Smooth muscle cell (in vitro differentiated cells): Measurements from ENCODE around the gene SAMD15. TPM values are rescaled to one million over a fixed set of nuclear protein-coding genes. Genes with fewer than 3 reads are reported as not detected.

ENCODE experiments used
- polyA plus RNA-seq: library from polyadenylated mRNA; unstranded; fragments of >200 nt; fragmentation: Nextera tagmentation; extraction: Ambion mirVana; gene quantifications from 2 replicates; pipeline ENCODE4 v1.2.1, GENCODE V29; 2016
- total RNA-seq: library from RNA; depleted of rRNA; stranded (reverse); fragments of >200 nt; gene quantifications from 2 replicates; pipeline ENCODE4 v1.2.3, GENCODE V29; 2014

SAMD15 gene
- total and polyA plus RNA-seq, 2 experiments from 2014 or later = 0.49 to 1.1 TPM

Other genes with a start within 250 kb of the SAMD15 start
- not detected in 2 replicates for gene ZDHHC22, start 235.6 kb upstream of the SAMD15 start, total RNA-seq
- gene ZDHHC22, start 235.6 kb upstream of the SAMD15 start, polyA plus RNA-seq = not detected in 2 replicates
- 4.3 and 10.4 TPM in 2 replicates for gene TMEM63C, start 195.6 kb upstream of the SAMD15 start, total RNA-seq
- gene TMEM63C, start 195.6 kb upstream of the SAMD15 start, polyA plus RNA-seq = 7.7 and 8.7 TPM in 2 replicates
- not detected in 2 replicates for gene NGB, start 106.2 kb upstream of the SAMD15 start, total RNA-seq
- not detected in 2 replicates for gene NGB, start 106.2 kb upstream of the SAMD15 start, polyA plus RNA-seq
- gene POMT2, start 56.5 kb upstream of the SAMD15 start, total RNA-seq = 15.9 and 22.5 TPM in 2 replicates
- gene POMT2, start 56.5 kb upstream of the SAMD15 start, polyA plus RNA-seq = 39.8 and 52.8 TPM in 2 replicates
- 15.1 and 29.1 TPM in 2 replicates for gene GSTZ1, start 56.3 kb upstream of the SAMD15 start, total RNA-seq
- gene GSTZ1, start 56.3 kb upstream of the SAMD15 start, polyA plus RNA-seq = 17.0 and 26.9 TPM in 2 replicates
- 12.2 and 16.0 TPM in 2 replicates for gene TMED8, start 285 bp upstream of the SAMD15 start, total RNA-seq
- gene TMED8, start 285 bp upstream of the SAMD15 start, polyA plus RNA-seq = 3.9 and 4.5 TPM in 2 replicates
- 0.36 and 0.49 TPM in 2 replicates for gene NOXRED1, start 46.1 kb downstream of the SAMD15 start, total RNA-seq
- 0.14 and 0.33 TPM in 2 replicates for gene NOXRED1, start 46.1 kb downstream of the SAMD15 start, polyA plus RNA-seq
- 32.6 and 55.5 TPM in 2 replicates for gene VIPAS39, start 80.2 kb downstream of the SAMD15 start, total RNA-seq
- gene VIPAS39, start 80.2 kb downstream of the SAMD15 start, polyA plus RNA-seq = 12.3 and 19.7 TPM in 2 replicates
- 57.6 and 88.5 TPM in 2 replicates for gene AHSA1, start 80.7 kb downstream of the SAMD15 start, total RNA-seq
- 92.8 and 94.6 TPM in 2 replicates for gene AHSA1, start 80.7 kb downstream of the SAMD15 start, polyA plus RNA-seq
- gene ISM2, start 121.4 kb downstream of the SAMD15 start, total RNA-seq = 2.1 and 2.7 TPM in 2 replicates
- 0.57 and 0.78 TPM in 2 replicates for gene ISM2, start 121.4 kb downstream of the SAMD15 start, polyA plus RNA-seq
- gene SPTLC2, start 239.3 kb downstream of the SAMD15 start, total RNA-seq = 24.8 and 36.2 TPM in 2 replicates
- gene SPTLC2, start 239.3 kb downstream of the SAMD15 start, polyA plus RNA-seq = 21.8 and 23.4 TPM in 2 replicates